Measurements from ENCODE around the gene MGST3. TPM values are rescaled to one million over a fixed set of nuclear protein-coding genes. Genes with fewer than 3 reads are reported as not detected.
"Not testable (repeated sequence)": the region's sequence is repeated elsewhere in the genome, so short reads cannot be mapped to it uniquely, and the experiment has no call there.

The MGST3 gene
- total RNA-seq, 1 donor from 2014 or later, result 101 TPM

- intact Hi-C loops (cut with micrococcal nuclease), result no loop called here
These were observed 2.7 kb upstream of the MGST3 start for GRCh38 chr1:165628147-165628822.

- intact Hi-C loops (cut with micrococcal nuclease), result no loop called here
These were observed 1.9 kb upstream of the MGST3 start for GRCh38 chr1:165629151-165629550.

- intact Hi-C loops (cut with micrococcal nuclease), result loop anchor here (1.0 to 2.0 kb wide), 6 partner anchors 32 to 1999 kb away; partner anchors contain the start of genes ALDH9A1, POU2F1 and TMCO1
These were observed 996 bp upstream of the MGST3 start for GRCh38 chr1:165629848-165630628.

- intact Hi-C loops (cut with micrococcal nuclease), result loop anchor here (1.0 to 2.0 kb wide), 4 partner anchors 9 to 1997 kb away; partner anchors contain the start of gene POU2F1
These were observed 513 bp downstream of the MGST3 start for GRCh38 chr1:165631342-165632151.

GRCh38 chr1:165632152-165632469, 1.1 kb downstream of the MGST3 start:
- intact Hi-C loops (cut with micrococcal nuclease), result no loop called here

GRCh38 chr1:165632491-165632890, 1.5 kb downstream of the MGST3 start:
- intact Hi-C loops (cut with micrococcal nuclease), result no loop called here

GRCh38 chr1:165633614-165634013, 2.6 kb downstream of the MGST3 start:
- intact Hi-C loops (cut with micrococcal nuclease), result no loop called here

GRCh38 chr1:165634154-165634921, 3.3 kb downstream of the MGST3 start:
- intact Hi-C loops (cut with micrococcal nuclease), result no loop called here

GRCh38 chr1:165635329-165635728, 4.3 kb downstream of the MGST3 start:
- intact Hi-C loops (cut with micrococcal nuclease), result no loop called here

- intact Hi-C loops (cut with micrococcal nuclease), result no loop called here
These were observed 4.8 kb downstream of the MGST3 start for GRCh38 chr1:165635823-165636222.

- intact Hi-C loops (cut with micrococcal nuclease), result no loop called here
These were observed 6.4 kb downstream of the MGST3 start for GRCh38 chr1:165637427-165637826.

GRCh38 chr1:165638211-165638610, 7.2 kb downstream of the MGST3 start:
- intact Hi-C loops (cut with micrococcal nuclease), result not testable (repeated sequence)

- intact Hi-C loops (cut with micrococcal nuclease), result loop anchor here (1.0 to 2.0 kb wide), 2 partner anchors 9 to 59 kb away; partner anchors contain the start of genes ALDH9A1 and MGST3
These were observed 9.0 kb downstream of the MGST3 start for GRCh38 chr1:165639821-165640623.

GRCh38 chr1:165641231-165641987, 10.4 kb downstream of the MGST3 start:
- intact Hi-C loops (cut with micrococcal nuclease), result loop anchor here (2.0 kb wide), 1 partner anchor 57 kb away; the partner anchor contains the start of gene ALDH9A1

- intact Hi-C loops (cut with micrococcal nuclease), result no loop called here
These were observed 13.2 kb downstream of the MGST3 start for GRCh38 chr1:165644064-165644735.

- intact Hi-C loops (cut with micrococcal nuclease), result no loop called here
These were observed 14.8 kb downstream of the MGST3 start for GRCh38 chr1:165645654-165646366.

GRCh38 chr1:165647517-165647916, 16.5 kb downstream of the MGST3 start:
- intact Hi-C loops (cut with micrococcal nuclease), result no loop called here

GRCh38 chr1:165647970-165648369, 16.9 kb downstream of the MGST3 start:
- intact Hi-C loops (cut with micrococcal nuclease), result no loop called here
